ENCODE measurements around the gene RAPH1.
A peak's percentile ranks its signal among the peaks of the same experiment; 100 is the strongest.

The RAPH1 gene

GRCh38 chr2:203360833-203361430, 174.2 kb downstream of the RAPH1 start:
- FAIRE-seq: no peak

GRCh38 chr2:203359450-203359849, 175.7 kb downstream of the RAPH1 start:
- no peak for FAIRE-seq

DNA sequence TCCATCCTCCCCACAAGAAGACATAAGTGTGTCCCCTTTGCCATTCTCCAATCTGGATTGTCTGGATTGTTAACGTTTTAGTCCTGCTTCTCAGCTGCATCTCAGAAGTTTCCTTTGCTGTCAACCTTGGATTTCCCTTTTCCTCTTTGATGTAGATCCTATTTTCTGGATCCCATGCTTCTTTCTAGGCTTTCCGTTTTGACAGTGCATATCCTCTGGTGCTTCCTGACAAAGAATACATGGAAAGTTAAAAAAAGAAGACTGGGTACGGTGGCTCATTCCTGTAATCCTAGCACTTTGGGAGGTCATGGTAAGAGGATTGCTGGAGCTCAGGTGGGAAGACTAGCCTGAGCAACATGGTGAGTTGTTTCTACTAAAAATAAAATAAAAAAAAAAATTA, 180.1 kb downstream of the RAPH1 start:
- no peak for FAIRE-seq

- FAIRE-seq: peak; percentile 11
Observed at GRCh38 chr2:203352604-203353255, 182.4 kb downstream of the RAPH1 start.

- no peak for FAIRE-seq
Observed at GRCh38 chr2:203347375-203347774, 187.7 kb downstream of the RAPH1 start.

DNA sequence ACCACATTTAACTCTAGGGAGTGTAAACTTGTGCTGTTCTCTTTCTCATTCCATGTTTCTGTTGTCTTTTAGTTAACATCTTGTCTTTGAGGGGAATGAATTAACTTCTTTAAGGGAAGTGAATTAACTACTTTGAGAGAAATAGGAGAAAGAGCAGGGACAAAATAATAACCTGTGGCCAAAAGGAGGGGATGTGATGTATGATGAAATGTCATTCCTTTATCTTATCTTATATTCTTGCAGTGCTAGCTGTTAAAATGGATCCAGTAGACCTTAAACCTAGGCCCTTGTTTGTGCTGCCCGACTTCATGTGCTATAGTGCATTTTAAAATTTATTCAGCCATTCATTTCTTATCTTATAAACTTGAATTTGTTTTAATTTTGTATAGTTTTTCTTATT, 188.5 kb downstream of the RAPH1 start:
- FAIRE-seq: no peak

GRCh38 chr2:203344667-203345066, 190.4 kb downstream of the RAPH1 start:
- no peak for FAIRE-seq

All from A204.1 (cell line).